MCF 10A (cell line): Measurements from ENCODE around the gene SLC22A4. TPM values are rescaled to one million over a fixed set of nuclear protein-coding genes. Genes with fewer than 3 reads are reported as not detected.

Experiments used
- BruUV-seq: library from RNA; stranded (reverse); fragments of 400-500 nt; replicated peaks from 2 replicates; lab custom pipeline; 2021; lab: Mats Ljungman, UMichigan
- CTCF ChIA-PET: fragments of 300-600 bp; sonication (Branson Sonifier 250); formaldehyde crosslinking; extraction: SDS; loops from one replicate; lab custom pipeline; 2021; ENCODE audit warnings: antibody characterized with exemption, inconsistent platforms; lab: Yijun Ruan, JAX
- POLR2A ChIA-PET: fragments of 300-600, 350-650 bp; sonication (Branson Sonifier 250); formaldehyde crosslinking; extraction: SDS; loops from one replicate; lab custom pipeline; 2020; ENCODE audit warnings: antibody characterized with exemption, inconsistent platforms; lab: Yijun Ruan, JAX
- DNase-seq: peaks from one replicate; pipeline ENCODE4 v3.0.0-alpha.2; 2018; ENCODE audit not compliant: unreplicated experiment
- H3K27ac Mint-ChIP-seq: one replicate; pipeline ENCODE4 v1.8.0; 2022; ENCODE audit warnings: mild to moderate bottlenecking, low read depth, mixed read lengths; ENCODE audit not compliant: unreplicated experiment
- H3K27me3 Mint-ChIP-seq: one replicate; pipeline ENCODE4 v1.8.0; 2022; ENCODE audit warnings: mixed read lengths; ENCODE audit not compliant: insufficient read depth, unreplicated experiment
- H3K36me3 Mint-ChIP-seq: one replicate; pipeline ENCODE4 v1.8.0; 2022; ENCODE audit warnings: mild to moderate bottlenecking, moderate library complexity, mixed read lengths; ENCODE audit not compliant: insufficient read depth, unreplicated experiment
- H3K4me1 Mint-ChIP-seq: one replicate; pipeline ENCODE4 v1.8.0; 2022; ENCODE audit warnings: mixed read lengths; ENCODE audit not compliant: insufficient read depth, unreplicated experiment
- H3K4me3 Mint-ChIP-seq: one replicate; pipeline ENCODE4 v1.8.0; 2022; ENCODE audit warnings: mild to moderate bottlenecking, moderate library complexity, mixed read lengths; ENCODE audit not compliant: unreplicated experiment
- H3K9me3 Mint-ChIP-seq: one replicate; pipeline ENCODE4 v1.8.0; 2022; ENCODE audit warnings: mixed read lengths; ENCODE audit not compliant: unreplicated experiment
- intact Hi-C: fragments of 100-400 bp; cut with micrococcal nuclease; formaldehyde crosslinking; loops from 2 replicates; pipeline ENCODE4 v1.14.1; 2022
- total RNA-seq: library from RNA; stranded (reverse); gene quantifications from 2 replicates; pipeline ENCODE4 v1.2.3, GENCODE V29; 2022
- TF ChIP-seq, protein P1 (sequence below): fragments of 200-600 bp; IDR thresholded peaks from one replicate; pipeline ENCODE4 v1.8.0; 2022; ENCODE audit warnings: antibody characterized with exemption, mild to moderate bottlenecking; ENCODE audit not compliant: unreplicated experiment

Gene SLC22A4
- total RNA-seq, 1 experiment from 2014 or later: 17.5 TPM

DNA sequence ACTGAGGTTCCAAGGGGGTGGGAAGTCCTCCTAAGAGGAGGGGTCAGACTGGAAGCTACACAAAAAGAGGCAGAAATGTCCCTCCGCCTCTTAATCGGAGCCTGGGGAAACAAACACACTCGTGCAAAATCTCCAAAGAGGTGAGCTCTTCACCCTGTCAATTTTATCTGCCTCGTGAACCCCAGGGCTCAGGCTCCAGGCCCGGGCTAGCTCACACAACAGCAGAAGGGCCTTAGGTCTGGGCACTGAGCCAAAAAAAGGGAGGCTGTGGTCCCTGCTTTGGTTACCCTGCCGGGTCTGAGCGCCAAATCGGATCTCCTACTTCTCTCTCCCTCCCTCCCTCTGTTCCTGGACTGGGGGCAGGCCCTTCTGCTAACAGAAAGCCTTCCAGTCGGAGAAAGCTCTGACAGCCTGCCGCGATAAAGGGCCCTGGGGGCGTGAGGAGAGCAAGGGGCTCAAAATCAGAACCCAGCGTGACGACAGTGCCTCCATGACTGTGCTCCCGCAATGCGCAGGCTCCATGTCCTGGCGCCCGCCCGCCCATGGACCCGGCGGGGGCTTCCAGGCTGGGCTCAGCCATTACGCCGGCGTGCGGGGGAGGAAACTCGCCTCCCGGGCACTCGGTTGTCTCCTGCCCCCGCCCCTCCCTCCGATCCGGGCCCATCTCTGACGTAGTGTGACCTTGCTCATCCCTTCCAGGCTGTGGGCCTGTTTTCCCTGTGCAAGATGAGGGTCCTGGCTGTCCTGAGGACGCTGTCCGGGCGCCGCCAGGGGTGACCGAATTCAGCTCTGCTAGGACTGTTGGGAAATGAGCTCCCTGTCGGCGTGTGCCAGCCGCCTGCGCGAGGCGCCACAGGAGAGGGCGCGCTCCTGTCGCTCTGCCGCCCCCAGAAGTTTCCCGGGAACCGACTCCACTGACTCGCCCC, 865 bp upstream of the SLC22A4 start:
- peak; percentile 91 for DNase-seq

DNA sequence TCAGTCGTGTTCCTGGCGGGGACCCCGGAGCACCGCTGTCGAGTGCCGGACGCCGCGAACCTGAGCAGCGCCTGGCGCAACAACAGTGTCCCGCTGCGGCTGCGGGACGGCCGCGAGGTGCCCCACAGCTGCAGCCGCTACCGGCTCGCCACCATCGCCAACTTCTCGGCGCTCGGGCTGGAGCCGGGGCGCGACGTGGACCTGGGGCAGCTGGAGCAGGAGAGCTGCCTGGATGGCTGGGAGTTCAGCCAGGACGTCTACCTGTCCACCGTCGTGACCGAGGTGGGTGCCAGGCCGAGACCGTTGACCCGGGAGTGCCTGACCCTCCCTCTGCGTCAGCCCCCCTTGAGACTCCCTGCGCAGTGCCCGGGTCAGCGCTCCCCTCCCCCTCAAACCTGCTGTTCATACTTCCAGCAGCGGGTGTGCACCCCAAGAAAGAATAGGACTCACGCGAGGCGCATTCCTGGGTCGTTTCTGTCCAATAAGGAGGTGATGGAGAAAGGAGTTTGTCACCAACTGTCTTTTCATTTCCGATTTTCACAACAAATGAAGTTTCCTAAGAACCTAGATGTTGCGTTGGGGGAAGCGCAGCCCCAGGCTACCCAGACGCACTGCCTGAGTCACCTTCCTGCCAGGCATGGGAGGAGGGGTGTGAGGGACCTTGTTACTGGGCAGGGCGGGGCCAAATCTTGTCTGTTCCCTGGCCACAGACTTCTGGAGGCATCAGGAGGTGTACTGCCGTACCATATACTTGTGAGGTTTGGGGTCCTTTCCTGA, 722 bp downstream of the SLC22A4 start:
- H3K36me3 Mint-ChIP-seq: peaks cover 16% of the 10 kb centered on the region
- CTCF ChIA-PET: interaction anchor here (0.8 to 8.0 kb wide), 21 partner anchors 8 to 117 kb away, joined by 3 to 69 read pairs (median 5); partner anchors contain the start of genes PDLIM4 and SLC22A5
- H3K4me1 Mint-ChIP-seq: peaks cover 51% of the 10 kb centered on the region
- no peaks in the 10 kb centered on the region for H3K9me3 Mint-ChIP-seq
- peak overlapping the region; percentile 89 for H3K27ac Mint-ChIP-seq
- POLR2A ChIA-PET: interaction anchor here (0.6 to 5.0 kb wide), 33 partner anchors 13 to 498 kb away, joined by 3 to 178 read pairs (median 6); partner anchors contain the start of genes FNIP1, IRF1, P4HA2 and PDLIM4
- TF ChIP-seq, protein P1, sequence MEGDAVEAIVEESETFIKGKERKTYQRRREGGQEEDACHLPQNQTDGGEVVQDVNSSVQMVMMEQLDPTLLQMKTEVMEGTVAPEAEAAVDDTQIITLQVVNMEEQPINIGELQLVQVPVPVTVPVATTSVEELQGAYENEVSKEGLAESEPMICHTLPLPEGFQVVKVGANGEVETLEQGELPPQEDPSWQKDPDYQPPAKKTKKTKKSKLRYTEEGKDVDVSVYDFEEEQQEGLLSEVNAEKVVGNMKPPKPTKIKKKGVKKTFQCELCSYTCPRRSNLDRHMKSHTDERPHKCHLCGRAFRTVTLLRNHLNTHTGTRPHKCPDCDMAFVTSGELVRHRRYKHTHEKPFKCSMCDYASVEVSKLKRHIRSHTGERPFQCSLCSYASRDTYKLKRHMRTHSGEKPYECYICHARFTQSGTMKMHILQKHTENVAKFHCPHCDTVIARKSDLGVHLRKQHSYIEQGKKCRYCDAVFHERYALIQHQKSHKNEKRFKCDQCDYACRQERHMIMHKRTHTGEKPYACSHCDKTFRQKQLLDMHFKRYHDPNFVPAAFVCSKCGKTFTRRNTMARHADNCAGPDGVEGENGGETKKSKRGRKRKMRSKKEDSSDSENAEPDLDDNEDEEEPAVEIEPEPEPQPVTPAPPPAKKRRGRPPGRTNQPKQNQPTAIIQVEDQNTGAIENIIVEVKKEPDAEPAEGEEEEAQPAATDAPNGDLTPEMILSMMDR: no peak
- intact Hi-C loops: loop anchor here (1.0 to 10.0 kb wide), 8 partner anchors 30 to 230 kb away; partner anchors contain the start of genes IRF1 and SLC22A5
- no peaks in the 10 kb centered on the region for H3K27me3 Mint-ChIP-seq
- peak; percentile 99 for DNase-seq
- TSS peak; percentile 39 for BruUV-seq
- peak overlapping the region; percentile 98 for H3K4me3 Mint-ChIP-seq

More for the DNA sequence above, 865 bp upstream of the SLC22A4 start:
- peak overlapping the region; percentile 89 for H3K27ac Mint-ChIP-seq
- peaks cover 40% of the 10 kb centered on the region for H3K4me1 Mint-ChIP-seq
- BruUV-seq: no TSS peak
- TF ChIP-seq, protein P1: peak; percentile 19
- ChIA-PET POLR2A (interaction anchor here (0.6 to 5.0 kb wide), 50 partner anchors 9 to 659 kb away, joined by 3 to 178 read pairs (median 5); partner anchors contain the start of genes IRF1, P4HA2, PDLIM4 and RAD50), CTCF (interaction anchor here (0.6 to 8.0 kb wide), 37 partner anchors 9 to 838 kb away, joined by 3 to 69 read pairs (median 5); partner anchors contain the start of genes PDLIM4 and SLC22A5)
- H3K27me3 Mint-ChIP-seq: no peaks in the 10 kb centered on the region
- H3K9me3 Mint-ChIP-seq: no peaks in the 10 kb centered on the region
- H3K4me3 Mint-ChIP-seq: peak overlapping the region; percentile 98
- intact Hi-C loops: loop anchor here (5.0 to 10.0 kb wide), 2 partner anchors 94 to 201 kb away; partner anchors contain the start of gene IRF1
- H3K36me3 Mint-ChIP-seq: peaks cover 22% of the 10 kb centered on the region

DNA sequence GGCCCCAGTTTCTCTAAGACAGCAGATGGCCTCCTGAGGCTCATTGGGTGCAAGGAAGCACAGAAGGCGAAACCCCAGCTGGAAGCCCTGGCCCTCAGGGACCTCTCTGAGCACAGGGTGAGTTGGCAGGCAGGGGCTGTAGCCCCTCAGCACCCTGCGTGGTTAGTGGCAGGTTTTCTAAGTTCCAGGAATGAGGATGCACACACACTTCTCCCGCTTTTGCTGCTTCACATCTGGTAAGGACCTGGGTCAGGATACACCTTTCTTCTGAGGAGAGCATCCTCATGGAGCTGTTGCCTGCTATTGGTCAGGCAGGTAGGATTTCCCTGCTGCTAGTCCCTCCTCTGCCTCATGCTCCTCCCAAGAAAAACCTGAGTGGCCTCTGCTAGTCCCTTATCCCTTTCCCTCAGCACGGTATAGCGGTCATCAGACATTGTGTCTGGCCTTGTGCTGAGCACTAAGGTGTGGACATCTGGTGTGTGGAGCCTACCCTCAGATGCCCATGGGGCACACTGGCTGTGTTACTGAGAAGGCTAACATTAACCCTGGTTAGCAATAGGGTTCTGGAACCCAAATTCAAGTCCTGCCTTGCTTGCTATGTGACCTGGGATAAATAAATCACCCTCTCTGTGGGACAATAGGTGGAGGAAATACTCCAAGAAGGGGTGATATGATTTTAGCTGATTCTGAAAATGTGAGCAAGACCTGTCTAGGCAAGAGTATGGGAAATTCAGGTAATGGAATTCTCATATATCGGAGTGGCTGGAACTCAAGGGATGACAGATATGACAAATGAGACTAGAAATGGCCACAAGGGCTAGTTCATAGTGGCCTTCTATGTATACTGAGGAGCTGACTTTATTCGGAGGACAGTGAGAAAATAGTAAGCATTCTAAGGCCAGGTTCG, 1.6 kb downstream of the SLC22A4 start:
- TF ChIP-seq, protein P1: no peak
- DNase-seq: peak; percentile 62
- Mint-ChIP-seq H3K4me1 (peaks cover 59% of the 10 kb centered on the region), H3K27me3 (no peaks in the 10 kb centered on the region), H3K27ac (peak overlapping the region; percentile 89), H3K9me3 (no peaks in the 10 kb centered on the region), H3K36me3 (peaks cover 22% of the 10 kb centered on the region), H3K4me3 (peak overlapping the region; percentile 98)
- ChIA-PET CTCF (interaction anchor here (0.5 to 8.0 kb wide), 12 partner anchors 15 to 1503 kb away, joined by 3 to 69 read pairs (median 3); no protein-coding TSS in a partner anchor), POLR2A (interaction anchor here (0.6 to 5.0 kb wide), 10 partner anchors 9 to 193 kb away, joined by 3 to 178 read pairs (median 5); partner anchors contain the start of genes PDLIM4 and SLC22A5)
- TSS peak; percentile 31 for BruUV-seq
- intact Hi-C loops: loop anchor here (1.0 to 10.0 kb wide), 3 partner anchors 31 to 199 kb away; partner anchors contain the start of genes IRF1 and SLC22A5
